Left ventricle myocardium superior (tissue), 1 donor: ENCODE results near the gene CDKN2B-AS1. TPM values are rescaled to one million over a fixed set of nuclear protein-coding genes. Genes with fewer than 3 reads are reported as not detected.

Source experiments
- ATAC-seq: fragments of 200-7000 bp; cut with Tn5 transposase; one replicate; pipeline ENCODE4 v1.9.1; 2020; ENCODE audit warnings: mild to moderate bottlenecking, moderate library complexity
- DNase-seq: peaks from one replicate; pipeline ENCODE4 v3.0.0-alpha.2; 2020
- intact Hi-C: fragments of 100-400 bp; cut with micrococcal nuclease; formaldehyde crosslinking; loops from one replicate; pipeline ENCODE4 v1.11.0; 2022
- total RNA-seq: library from RNA; stranded (reverse); fragmentation: NEBNext Ultra II Directional; extraction: Animal tissue kit (Norgen Biotek cat#: 25700); gene quantifications from one replicate; pipeline ENCODE4 v1.2.1, GENCODE V29; 2021
- donor health status: DM: no; HTN: yes; CAD: no; lungs with severe emphysema.

The CDKN2B-AS1 gene
- total RNA-seq, 1 donor from 2014 or later: 0.17 TPM

- DNase-seq (no peak), ATAC-seq (no peak)
- intact Hi-C loops: no loop called here
Observed at GRCh38 chr9:21976334-21976875, 18.2 kb upstream of the CDKN2B-AS1 start.

DNA sequence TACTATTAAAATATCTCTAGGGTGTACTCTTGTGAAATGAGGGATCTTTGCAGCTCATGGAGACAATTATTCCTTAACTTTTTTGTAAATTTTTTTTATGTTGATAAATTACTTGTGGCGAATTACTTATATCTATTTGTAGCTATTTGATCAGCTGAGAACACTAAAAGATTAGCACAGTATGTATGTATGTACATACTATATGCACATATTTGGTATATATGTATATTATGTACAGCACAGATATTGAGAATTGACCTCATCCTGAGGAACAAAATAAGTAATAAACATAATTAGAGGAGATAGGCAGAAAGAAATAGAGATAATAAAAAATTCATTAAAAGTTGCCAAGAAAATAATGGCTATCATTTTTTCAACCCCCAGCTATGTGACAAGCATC, 12.2 kb upstream of the CDKN2B-AS1 start:
- intact Hi-C loops: no loop called here
- ATAC-seq: no peak
- no peak for DNase-seq

DNA sequence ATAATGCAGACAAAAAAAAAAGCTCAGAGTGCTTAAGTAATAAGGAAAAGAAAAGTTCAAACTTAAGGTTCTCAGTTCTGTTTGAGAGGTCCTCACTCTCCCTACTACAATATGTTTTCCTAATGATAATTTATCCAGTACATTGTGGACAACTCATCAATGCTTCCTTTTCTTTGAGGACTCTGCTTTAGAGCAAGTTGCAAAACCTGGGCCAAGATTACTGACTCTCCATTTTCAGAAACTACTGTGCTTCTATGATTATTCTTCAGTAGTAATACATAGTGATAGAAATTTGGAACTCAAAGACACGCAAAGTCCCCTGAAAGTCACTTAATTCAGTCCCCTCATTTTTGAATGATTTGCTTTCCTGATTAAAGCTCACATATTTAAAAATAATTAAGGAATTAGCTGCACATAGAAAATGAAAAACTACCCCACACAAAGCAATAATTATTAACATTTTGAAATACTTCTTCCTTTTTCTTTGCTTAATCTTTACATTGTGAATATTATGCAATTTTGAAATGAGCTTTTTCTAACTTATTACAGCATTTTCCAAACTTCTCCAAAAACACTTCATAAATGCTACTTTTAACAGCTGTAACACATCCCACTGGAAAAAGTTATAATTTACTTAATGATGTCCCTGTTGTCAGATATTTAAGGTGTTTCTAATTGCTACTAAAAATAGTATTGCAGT, 11.6 kb upstream of the CDKN2B-AS1 start:
- ATAC-seq: no peak

GRCh38 chr9:21983561-21983935, 11.0 kb upstream of the CDKN2B-AS1 start:
- DNase-seq: no peak
- ATAC-seq: no peak
- intact Hi-C loops: no loop called here

More for the DNA sequence above, 11.6 kb upstream of the CDKN2B-AS1 start:
- DNase-seq: no peak
- intact Hi-C loops: no loop called here

- intact Hi-C loops: no loop called here
- no peak for ATAC-seq
Observed at GRCh38 chr9:21984101-21984500, 10.5 kb upstream of the CDKN2B-AS1 start.

DNA sequence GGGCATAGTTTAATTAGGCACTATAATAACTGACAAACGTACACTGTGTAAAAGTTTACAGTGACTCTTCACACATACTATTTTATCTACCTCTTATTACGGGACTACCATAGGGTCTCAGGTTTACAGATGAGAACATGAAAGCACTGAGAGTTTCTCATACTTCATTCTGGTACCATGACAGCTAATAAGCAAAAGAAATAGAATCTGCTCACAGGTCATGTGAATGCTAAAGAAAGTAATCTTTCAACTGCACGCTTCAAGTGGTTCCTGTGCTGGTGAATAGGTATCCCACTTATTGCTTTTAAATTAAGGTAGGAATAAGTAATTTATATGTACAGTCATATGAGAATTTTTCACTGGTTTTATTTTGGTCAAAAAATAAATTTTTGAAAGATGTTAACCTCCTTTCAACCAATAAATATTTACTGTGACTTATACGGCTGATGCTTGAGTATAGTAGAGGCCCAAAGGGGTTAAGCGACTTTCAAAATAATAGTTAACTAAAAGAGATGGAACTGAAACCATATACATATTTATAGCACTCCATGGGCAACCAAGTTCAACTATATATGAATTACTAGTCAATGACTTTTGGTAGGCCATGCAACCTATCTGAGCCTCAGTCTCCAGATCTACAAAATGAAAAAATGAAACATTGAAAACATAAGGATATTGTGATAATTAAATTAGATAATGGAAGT, 8.5 kb upstream of the CDKN2B-AS1 start:
- no peak for DNase-seq
- ATAC-seq: no peak
- intact Hi-C loops: no loop called here

More at GRCh38 chr9:21984101-21984500, 10.5 kb upstream of the CDKN2B-AS1 start:
- no peak for DNase-seq

DNA sequence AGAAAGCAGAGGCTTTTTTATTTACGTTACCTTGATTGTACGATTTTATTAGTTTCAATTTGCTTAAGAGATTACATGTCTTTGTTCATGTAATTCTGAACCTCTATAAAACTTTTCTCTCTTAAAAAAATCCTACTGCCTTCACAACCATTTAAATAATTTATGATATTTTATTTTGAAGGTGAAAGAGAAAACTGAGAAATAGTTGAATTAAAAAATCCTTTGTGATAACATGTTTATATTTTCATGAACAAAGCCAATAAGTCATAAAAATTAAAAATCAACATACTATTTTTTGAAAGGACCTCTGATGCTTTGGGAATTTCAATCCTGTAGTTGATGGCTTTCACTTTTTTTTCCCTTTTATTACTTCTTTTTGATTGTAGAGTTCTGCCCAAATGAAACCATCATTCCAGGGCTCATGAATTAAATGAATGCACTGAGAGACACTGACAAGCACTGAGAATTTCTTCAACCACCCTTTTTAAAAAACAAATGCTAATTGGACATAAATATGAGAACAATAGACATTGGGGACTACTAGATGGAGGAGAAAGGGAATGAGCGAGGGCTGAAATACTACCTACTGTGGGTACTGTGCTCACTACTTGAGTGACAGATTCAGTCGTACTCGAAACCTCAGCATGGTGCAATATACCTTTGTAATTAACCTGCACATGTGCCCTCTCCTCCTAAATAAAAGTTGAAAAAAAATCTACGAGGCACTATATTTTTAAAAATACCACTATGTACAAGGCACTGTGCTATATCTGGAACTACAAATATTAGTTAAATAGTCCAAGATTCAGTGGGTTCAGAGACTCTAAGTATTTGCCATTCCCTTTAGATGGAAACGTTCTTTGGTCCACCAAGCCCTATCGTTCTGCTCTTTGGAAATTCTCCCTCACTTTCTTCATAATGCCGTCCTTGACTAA, 6.3 kb upstream of the CDKN2B-AS1 start:
- no peak for DNase-seq
- intact Hi-C loops: no loop called here
- ATAC-seq: no peak

DNA sequence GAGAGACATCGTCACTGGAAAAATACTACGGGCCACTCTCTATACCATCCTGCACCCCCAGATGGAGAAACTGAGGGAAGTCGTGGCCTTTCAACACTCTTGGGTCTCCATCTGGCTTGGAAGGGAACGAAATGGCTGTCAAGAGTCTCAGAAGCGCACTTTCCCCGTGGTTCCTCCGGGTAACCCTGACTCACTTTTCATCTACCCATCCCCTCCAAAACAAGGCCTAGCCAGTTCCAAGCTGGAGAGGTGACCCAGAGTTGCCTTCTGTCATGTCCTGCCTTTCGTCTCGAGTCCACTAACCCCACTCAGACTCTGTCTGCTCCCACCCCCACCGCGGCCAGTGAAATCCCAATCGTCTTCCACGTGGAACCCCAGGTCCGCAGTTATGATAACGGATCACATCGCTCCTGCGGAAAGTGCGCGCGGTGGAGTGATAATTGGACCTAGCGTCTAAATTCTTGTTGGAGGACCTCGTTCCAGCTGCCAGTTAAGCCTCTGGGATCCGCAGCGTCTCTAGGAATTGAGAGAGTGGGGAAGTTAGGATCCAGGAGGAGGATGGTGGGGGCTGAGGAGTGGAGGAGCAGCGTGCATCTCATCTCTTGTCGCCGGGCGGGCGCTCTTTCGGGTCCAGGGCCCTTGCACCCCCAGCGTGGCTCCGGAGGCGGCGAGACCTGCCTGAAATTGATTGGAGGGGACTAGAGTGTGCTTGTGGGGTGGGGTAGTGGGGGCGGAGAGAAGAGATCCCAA, 5.0 kb upstream of the CDKN2B-AS1 start:
- no peak for DNase-seq
- no peak for ATAC-seq
- intact Hi-C loops: no loop called here

DNA sequence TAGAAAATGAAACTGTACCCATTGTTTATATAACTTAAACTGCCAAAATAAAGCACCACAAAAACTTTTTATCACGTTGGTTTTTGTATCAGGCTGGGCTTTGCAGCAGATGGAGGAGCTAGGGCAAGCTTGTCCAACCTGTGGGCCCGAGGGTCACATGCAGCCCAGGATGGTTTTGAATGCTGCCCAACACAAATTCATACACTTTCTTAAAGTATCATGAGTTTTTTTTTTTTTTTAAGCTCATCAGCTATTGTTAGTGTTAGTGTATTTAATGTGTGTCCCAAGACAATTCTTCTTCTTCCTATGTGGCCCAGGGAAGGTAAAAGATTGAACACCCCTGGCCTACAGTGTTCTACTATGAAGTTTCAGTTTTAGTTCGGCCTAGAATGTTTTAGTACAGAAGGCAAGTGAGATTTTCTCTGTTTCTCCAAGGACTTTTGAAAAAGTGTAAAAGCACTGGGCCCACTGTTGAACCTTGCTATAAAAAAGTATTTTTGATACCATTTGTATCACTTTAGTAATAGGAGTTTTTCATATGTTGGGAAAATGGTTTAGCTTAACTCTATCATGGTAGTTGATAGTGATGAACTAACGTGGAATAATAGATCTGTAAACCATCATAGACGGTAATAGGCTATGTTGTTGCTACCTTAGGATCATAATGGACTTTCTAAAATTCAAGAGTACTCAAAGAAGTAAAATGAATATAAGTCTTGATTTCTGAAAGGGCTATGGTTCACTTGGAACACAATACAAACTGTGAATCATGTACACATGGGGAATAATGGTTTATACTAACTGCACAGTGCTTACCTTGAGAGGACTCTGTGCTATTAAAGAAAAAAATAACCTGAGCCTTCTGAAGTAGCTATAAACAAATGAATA, 3.3 kb upstream of the CDKN2B-AS1 start:
- ATAC-seq (no peak), DNase-seq (no peak)
- intact Hi-C loops: no loop called here

GRCh38 chr9:21993007-21993406, 1.6 kb upstream of the CDKN2B-AS1 start:
- DNase-seq: no peak
- no peak for ATAC-seq
- intact Hi-C loops: no loop called here

- ATAC-seq: peak; percentile 46
- peak; percentile 45 for DNase-seq
- intact Hi-C loops: no loop called here
Observed at GRCh38 chr9:21993893-21994555, 567 bp upstream of the CDKN2B-AS1 start, which contains the start of gene CDKN2A. CDKN2A (minus strand) TSS chr9:21994392.

GRCh38 chr9:21995006-21995665, 545 bp downstream of the CDKN2B-AS1 start:
- intact Hi-C loops: no loop called here
- DNase-seq (peak; percentile 79), ATAC-seq (peak; percentile 87)

DNA sequence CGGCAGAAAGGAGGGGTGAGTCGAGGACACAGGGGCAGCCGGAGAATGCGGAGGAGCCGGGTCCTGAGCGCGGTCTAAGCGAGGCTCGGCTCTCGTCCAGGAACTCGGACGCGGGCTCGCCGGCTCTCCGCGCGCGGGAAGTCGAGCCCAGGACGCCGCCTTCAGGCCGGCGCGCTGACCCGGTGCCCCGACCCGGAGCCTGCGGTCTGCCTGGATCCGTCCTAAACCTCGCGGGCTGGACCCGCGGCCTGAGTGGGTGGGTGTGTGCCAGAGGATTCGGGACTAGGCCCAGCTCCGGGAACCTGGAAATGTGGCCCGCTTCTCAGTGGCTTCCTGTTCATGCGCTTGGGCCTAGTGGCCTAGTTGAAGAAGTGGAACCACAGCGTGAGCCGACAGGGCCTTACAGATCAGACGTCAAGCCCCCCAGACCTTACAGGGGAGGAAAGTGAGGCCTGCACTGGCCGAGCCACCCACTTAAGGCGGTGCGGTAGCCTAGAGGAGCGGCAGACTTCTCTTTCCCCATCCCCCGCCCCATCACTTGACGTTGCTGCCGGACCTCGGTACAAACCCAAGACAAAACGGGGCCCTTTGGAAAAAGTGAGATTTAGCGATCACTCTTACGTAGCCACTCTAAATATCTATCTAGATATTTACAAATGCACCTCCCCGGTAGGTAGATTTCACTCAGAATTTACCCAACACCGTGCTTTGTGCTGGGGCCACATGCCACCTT, 1.2 kb downstream of the CDKN2B-AS1 start:
- peak; percentile 75 for ATAC-seq
- peak; percentile 71 for DNase-seq
- intact Hi-C loops: no loop called here

- intact Hi-C loops: no loop called here
- ATAC-seq: no peak
- no peak for DNase-seq
Observed at GRCh38 chr9:21996438-21996837, 1.8 kb downstream of the CDKN2B-AS1 start.

DNA sequence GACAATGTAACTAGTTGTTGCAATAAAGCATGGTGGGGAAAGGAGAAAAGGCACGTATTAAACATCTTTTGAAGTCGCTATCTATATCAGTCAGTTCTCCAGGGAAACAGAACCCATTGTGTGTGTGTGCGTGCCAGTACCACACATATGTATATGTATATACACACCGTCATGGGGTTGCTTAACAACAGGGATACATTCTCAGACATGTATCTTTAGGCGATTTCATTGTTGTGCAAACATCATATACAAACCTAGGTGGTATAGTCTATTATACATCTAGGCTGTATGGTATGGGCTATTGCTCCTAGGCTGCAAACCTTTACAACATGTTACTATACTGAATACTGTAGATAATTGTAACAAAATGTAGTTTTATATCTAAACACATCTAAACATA, 2.3 kb downstream of the CDKN2B-AS1 start:
- DNase-seq (no peak), ATAC-seq (no peak)
- intact Hi-C loops: no loop called here

DNA sequence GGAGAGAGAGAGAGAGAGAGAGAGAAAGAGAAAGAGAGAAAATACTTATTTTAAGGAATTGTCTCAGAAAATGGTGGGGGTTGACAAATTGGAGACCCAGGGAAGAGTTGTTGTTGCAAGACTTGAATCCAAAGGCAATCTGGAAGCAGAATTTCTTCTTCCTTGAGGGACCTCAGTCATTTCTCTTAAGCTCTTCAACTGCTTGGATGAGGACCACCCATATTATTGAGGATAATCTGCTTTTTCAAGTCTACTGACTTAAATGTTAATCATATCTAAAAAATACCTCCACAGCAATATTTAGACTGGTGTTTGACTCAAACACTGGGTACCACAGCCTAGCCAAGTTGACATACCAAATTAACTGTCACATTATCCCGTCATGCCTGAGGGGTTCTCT, 2.9 kb downstream of the CDKN2B-AS1 start:
- DNase-seq (no peak), ATAC-seq (no peak)
- intact Hi-C loops: no loop called here
